Central memory CD8-positive, alpha-beta T cell (primary cell): ENCODE data around the gene PGS1.

ENCODE experiments used
- ATAC-seq: fragments of 150-1000 bp; cut with Tn5 transposase; replicated peaks from 2 replicates; pipeline ENCODE4 v1.10.0; 2022; ENCODE audit warnings: mild to moderate bottlenecking, moderate FRiP score, moderate number of reproducible peaks; ENCODE audit not compliant: poor library complexity, severe bottlenecking; ENCODE audit errors: extremely low read depth
- DNase-seq, 2 donors: peaks; one replicate each; pipeline ENCODE4 v3.0.0; 2021; ENCODE audit warnings: low spot score in 2 of 2
- H3K27ac Mint-ChIP-seq: one replicate; pipeline ENCODE4 v1.8.0; 2022; ENCODE audit warnings: low read depth, mild to moderate bottlenecking, moderate library complexity, mixed read lengths
- H3K27me3 Mint-ChIP-seq: one replicate; pipeline ENCODE4 v1.8.0; 2022; ENCODE audit warnings: mixed read lengths
- H3K36me3 Mint-ChIP-seq: one replicate; pipeline ENCODE4 v1.8.0; 2022; ENCODE audit warnings: mild to moderate bottlenecking, moderate library complexity, mixed read lengths; ENCODE audit not compliant: insufficient read depth
- H3K4me1 Mint-ChIP-seq: one replicate; pipeline ENCODE4 v1.8.0; 2022; ENCODE audit warnings: mixed read lengths
- H3K4me3 Mint-ChIP-seq: one replicate; pipeline ENCODE4 v1.8.0; 2022; ENCODE audit warnings: mild to moderate bottlenecking, moderate library complexity, mixed read lengths
- H3K9me3 Mint-ChIP-seq: one replicate; pipeline ENCODE4 v1.8.0; 2022; ENCODE audit warnings: mixed read lengths

The PGS1 gene

DNA sequence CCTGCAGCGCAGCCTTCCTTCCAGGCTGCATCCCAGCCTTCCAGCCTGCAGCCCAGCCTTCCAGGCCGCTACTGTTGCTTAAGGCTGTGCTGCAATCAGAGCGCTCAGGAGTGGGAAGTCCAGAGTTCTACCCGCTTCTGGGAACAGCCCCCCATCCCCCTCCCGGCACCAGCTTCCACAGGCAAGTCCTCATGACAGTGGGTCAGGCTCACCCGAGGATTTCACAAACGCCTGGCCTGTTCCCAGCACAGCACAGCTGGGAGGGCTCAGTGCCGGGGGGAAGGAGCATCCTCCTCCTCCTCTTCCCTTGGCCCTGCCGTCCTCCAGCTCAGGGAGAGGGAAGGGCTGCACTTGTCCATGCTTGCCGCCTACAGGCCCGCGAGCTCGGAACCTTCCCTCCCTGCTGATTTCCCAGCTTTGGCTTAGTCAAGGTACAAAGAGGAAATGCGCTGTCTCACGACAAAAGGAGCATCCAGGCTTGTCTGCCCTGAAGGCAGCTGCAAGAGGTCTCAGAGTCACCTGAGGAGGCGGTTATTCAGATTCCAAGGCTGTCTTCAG is 26.9 kb upstream of the PGS1 start:
- Mint-ChIP-seq H3K27ac (no peak overlapping the region), H3K9me3 (no peaks in the 10 kb centered on the region), H3K4me1 (peaks cover 76% of the 10 kb centered on the region), H3K27me3 (no peaks in the 10 kb centered on the region), H3K36me3 (peaks cover 10% of the 10 kb centered on the region), H3K4me3 (peak overlapping the region; percentile 54)
- ATAC-seq (no peak), DNase-seq (no peak)

DNA sequence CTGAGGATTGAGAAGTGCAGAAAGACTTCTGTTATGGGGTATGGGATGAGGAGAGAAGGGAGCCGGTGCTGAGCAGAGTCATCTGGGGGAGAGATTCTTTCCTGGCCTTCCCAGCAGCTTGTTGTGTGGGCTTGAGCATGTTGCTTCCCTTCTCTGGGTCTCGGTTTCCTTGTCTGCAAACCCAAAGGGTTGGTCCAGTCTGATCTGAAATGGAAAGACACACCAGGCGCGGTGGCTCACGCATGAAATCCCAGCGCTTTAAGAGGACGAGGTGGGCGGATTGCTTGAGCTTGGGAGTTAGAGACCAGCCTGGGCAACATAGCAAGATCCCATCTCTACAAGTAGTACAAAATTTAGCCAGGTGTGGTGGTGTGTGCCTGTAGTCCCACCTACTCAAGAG is 24.6 kb upstream of the PGS1 start:
- H3K4me3 Mint-ChIP-seq: peak overlapping the region; percentile 72
- peak overlapping the region; percentile 91 for H3K27ac Mint-ChIP-seq
- H3K9me3 Mint-ChIP-seq: no peaks in the 10 kb centered on the region
- no peaks in the 10 kb centered on the region for H3K27me3 Mint-ChIP-seq
- peaks cover 25% of the 10 kb centered on the region for H3K36me3 Mint-ChIP-seq
- DNase-seq (no peak), ATAC-seq (no peak)
- peaks cover 66% of the 10 kb centered on the region for H3K4me1 Mint-ChIP-seq

DNA sequence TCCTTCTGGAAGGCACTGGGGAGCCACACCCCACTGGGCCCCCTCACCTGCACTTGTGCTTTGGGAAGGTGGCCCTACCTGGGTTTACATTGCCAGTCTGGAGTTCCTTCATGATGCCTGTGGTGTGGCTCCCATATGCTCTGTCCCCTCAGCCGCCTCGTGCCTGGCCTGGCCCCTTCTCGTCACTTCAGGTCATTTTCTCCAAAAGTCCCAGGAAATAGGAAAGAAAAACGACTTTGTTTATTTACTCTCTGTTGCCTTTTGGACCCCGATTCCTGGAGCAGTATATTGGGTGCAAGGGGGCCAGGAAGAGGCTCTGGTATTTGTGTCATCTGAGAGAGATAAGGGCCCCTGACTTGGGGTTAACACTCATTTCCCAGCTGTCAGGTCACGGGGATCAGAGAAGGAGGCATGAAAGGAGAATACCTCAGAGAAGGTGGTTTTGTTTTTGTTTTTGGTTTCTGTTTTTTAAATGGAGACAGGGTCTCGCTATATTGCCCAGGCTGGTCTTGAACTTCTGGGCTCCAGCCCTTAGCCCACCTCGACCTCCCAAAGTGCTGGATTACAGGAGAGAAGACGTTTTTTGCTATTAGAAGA is 23.3 kb upstream of the PGS1 start:
- Mint-ChIP-seq H3K27me3 (no peaks in the 10 kb centered on the region), H3K27ac (peak overlapping the region; percentile 97), H3K9me3 (no peaks in the 10 kb centered on the region), H3K4me1 (peaks cover 57% of the 10 kb centered on the region), H3K36me3 (peaks cover 31% of the 10 kb centered on the region), H3K4me3 (peak overlapping the region; percentile 80)
- peak; percentile 16 for ATAC-seq
- DNase-seq: peak in 1 of 2 donors; percentile 40

DNA sequence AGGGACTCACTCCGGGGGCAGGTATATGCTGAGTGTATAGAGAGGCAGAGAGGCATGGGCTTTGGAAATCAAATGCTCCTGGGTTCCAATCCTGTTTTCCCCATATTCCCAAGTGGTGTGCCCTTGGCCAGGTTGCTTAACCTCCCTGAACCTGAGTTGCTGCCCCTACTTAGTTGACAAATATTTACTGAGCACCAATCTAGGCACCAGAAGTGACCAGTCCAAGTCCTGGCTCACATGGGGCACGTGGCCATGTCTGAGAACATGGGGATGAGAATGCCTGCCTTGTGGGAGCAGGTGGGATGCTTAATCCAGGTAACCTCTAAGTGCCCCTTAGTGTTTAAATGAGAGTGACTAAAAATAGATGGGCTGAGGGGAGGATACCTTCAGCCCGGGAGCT is 22.7 kb upstream of the PGS1 start:
- Mint-ChIP-seq H3K27me3 (no peaks in the 10 kb centered on the region), H3K4me1 (peaks cover 53% of the 10 kb centered on the region), H3K36me3 (peaks cover 31% of the 10 kb centered on the region)

DNA sequence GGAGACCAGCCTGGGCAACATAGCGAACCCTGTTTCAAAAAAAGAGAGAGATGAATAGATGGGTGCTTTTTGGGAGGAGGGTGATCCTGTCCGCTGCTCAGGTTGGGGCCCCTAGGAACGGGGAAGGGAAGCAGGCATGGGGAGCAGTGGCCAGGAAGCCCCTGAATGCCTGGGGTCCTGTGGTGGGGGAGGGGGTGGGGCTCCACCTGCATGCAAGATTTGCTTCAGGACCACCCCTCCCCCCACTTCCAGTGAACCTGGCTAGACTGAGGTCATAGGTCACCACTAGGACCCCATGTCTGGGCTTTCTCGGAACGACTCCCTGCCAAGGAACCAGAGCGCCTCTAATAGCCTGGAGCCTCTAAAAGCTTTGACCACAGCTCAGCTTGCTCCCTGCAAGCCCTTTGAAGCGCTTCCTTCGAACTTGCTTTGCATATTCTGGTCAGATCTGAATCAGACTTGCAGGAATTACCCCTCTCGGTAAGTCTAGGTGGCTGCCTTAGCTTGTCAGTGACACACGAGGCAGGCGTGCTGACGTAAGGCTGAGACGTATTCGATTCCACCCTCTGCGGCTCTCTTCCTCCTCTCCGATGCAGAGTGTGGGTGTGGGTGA is 22.2 kb upstream of the PGS1 start:
- Mint-ChIP-seq H3K27ac (peak overlapping the region; percentile 97), H3K4me1 (peaks cover 57% of the 10 kb centered on the region), H3K9me3 (no peaks in the 10 kb centered on the region), H3K36me3 (peaks cover 31% of the 10 kb centered on the region), H3K27me3 (no peaks in the 10 kb centered on the region), H3K4me3 (peak overlapping the region; percentile 80)
- ATAC-seq (peak; percentile 81), DNase-seq (peak; percentile 63 to 88)

More for the DNA sequence above, 22.7 kb upstream of the PGS1 start:
- H3K4me3 Mint-ChIP-seq: peak overlapping the region; percentile 80
- no peaks in the 10 kb centered on the region for H3K9me3 Mint-ChIP-seq
- peak overlapping the region; percentile 97 for H3K27ac Mint-ChIP-seq
- DNase-seq (no peak), ATAC-seq (no peak)

DNA sequence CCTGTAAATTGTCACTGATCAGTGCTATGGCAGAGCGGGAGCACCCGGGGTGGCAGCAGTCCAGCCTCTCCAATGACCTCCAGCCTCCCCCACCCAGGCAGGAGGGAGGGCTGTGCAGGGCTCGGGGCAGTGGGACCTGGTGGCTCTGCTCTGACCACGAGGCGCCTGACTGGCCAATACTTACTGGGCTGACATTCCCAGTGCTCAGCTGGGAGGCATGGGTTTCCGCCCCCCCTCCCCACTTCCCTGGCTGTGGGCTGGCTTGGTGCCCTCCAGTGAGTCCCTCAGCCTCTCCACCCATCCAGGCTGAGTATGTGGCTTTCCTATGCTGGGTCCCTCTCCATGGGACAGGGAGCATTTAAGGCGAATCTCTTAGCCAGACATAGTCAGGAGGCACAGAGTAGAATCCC is 21.3 kb upstream of the PGS1 start:
- H3K4me1 Mint-ChIP-seq: peaks cover 56% of the 10 kb centered on the region
- no peaks in the 10 kb centered on the region for H3K9me3 Mint-ChIP-seq
- peak overlapping the region; percentile 97 for H3K27ac Mint-ChIP-seq
- no peaks in the 10 kb centered on the region for H3K27me3 Mint-ChIP-seq
- peak overlapping the region; percentile 80 for H3K4me3 Mint-ChIP-seq
- ATAC-seq: no peak
- H3K36me3 Mint-ChIP-seq: peaks cover 31% of the 10 kb centered on the region
- no peak for DNase-seq

DNA sequence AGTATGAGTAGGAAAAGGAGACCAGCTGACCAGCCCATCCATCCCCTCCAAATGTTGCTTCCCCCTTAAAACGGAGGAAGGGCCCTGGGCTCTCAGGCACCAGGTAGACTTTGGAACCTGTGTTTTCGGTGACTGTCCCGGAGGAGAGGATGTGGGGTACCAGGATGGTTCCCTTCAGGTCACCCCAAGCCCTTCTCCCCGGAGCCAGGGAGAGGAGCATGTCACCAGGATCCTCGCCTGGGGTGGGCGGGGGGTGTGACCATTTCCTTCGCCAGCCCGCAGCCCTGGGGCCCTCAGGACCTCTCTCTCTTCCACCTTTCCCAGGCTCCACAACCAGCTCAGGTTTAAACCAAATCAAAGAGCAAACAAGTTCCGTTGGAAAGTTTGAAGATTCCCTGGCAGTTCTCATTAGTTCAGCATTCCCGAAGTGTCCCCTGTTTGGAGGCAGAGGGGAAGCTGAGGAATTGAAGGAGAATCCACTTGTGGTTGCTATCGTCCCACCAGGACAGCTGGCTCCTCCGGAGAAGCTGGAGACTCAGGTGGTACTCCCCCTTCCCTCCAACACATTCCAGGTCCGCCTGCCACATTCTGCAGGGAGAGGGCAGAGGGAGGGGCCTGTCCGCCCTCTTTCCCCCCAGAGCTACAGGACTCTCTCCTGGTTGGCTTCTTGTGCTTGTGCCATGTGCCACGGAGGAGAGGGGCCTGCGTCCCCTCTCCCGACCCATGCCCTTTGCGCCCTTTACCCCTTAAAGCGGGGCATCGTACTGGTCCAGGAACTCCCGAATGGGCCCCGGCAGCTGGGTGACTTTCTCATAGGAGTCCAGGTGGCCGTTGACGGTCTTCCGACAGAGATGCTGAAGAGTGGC is 20.5 kb upstream of the PGS1 start:
- peaks cover 52% of the 10 kb centered on the region for H3K4me1 Mint-ChIP-seq
- no peaks in the 10 kb centered on the region for H3K9me3 Mint-ChIP-seq
- H3K27me3 Mint-ChIP-seq: no peaks in the 10 kb centered on the region
- DNase-seq (no peak), ATAC-seq (no peak)
- peaks cover 31% of the 10 kb centered on the region for H3K36me3 Mint-ChIP-seq
- peak overlapping the region; percentile 97 for H3K27ac Mint-ChIP-seq
- peak overlapping the region; percentile 80 for H3K4me3 Mint-ChIP-seq

DNA sequence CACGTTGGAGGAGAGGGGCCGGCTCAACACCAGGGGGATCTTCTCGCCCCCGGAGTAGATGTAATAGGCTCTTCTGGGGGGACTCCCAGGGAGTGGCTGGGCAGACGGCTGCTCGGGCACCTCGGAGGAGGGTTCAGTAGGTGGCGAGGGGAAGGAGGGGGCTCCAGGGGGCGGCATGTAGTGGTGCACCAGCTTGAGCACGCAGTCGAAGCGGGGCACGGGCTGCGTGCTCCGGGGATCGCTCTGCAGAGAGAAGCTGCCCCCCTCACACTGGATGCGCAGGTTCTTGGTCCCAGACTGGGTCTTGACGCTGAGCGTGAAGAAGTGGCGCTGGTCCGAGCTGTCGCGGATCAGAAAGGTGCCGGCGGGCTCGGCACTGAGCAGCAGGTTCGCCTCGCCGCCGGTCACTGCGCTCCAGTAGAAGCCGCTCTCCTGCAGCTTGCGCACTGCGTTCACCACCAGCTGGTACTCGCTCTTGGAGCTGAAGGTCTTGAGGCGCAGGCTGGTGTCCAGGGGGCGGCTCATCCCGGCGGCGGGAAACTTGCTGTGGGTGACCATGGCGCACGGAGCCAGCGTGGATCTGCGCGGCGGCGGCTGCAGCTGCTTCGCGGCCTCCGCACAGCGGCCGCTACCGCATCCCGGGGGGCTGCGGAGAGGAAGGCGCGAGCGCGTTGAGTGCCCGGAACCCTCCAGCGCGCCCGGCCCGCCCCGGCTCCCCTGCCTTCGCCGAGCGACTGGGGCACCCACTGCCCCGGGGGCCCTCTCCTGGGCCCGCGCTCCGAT is 19.7 kb upstream of the PGS1 start:
- peaks cover 46% of the 10 kb centered on the region for H3K4me1 Mint-ChIP-seq
- ATAC-seq (no peak), DNase-seq (no peak)

DNA sequence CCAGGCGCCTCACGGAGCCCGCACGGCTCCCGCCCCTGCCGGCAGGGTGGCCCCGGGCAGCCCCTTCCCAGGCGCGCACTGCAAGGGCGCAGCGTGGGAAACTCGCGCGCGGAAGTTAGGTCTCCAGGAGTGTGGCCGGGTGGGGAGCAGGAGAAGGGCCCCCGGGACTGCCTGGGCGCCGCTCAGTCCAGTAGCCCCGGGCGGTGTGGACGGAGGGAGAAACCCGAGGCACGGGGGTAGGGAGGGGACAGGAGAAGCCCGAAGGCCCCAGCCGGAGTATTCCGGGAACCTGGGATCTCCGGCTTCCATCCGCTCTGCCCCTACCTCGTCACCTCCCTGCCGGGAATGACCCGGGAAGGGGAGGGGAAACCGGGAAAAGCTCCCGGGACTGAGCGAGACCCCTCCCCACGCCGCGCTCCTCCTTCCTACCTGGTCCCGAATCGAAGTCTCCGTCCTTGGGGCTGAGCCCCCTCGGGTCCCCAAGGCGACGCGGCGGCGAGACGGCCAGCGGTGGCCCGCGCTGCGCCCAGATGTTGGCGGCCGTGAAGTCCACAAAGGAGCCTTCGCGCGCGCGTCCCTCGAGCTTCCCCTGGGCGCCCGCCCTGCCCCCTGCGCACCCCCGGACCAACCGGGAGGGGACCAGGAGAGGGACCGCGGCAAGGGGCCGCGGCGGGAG is 19.0 kb upstream of the PGS1 start:
- DNase-seq (no peak), ATAC-seq (no peak)
- Mint-ChIP-seq H3K4me3 (peak overlapping the region; percentile 80), H3K27ac (peak overlapping the region; percentile 77), H3K4me1 (peaks cover 42% of the 10 kb centered on the region), H3K27me3 (no peaks in the 10 kb centered on the region), H3K36me3 (peaks cover 31% of the 10 kb centered on the region), H3K9me3 (no peaks in the 10 kb centered on the region)

More for the DNA sequence above, 19.7 kb upstream of the PGS1 start:
- Mint-ChIP-seq H3K4me3 (peak overlapping the region; percentile 80), H3K27me3 (no peaks in the 10 kb centered on the region), H3K27ac (peak overlapping the region; percentile 97), H3K9me3 (no peaks in the 10 kb centered on the region), H3K36me3 (peaks cover 31% of the 10 kb centered on the region)

DNA sequence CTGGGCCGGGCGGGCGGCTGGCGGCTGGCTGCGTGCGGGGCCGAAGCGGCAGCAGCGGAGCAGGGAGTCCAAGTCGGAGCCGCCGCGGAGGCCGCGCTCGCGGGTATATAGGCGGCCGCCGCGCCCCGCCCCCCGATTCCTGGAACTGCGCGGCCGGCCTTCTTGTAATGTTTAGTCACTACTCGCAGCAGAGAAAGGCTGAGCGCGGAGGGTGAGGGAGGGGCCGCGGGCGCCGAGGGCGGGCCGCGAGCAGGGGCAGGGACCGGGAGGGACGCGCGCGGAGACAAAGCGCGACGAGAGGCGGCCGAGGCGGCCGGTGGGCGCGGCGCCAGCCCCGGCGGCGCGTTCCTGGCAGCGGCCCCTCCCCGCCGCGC is 18.5 kb upstream of the PGS1 start, which contains the start of gene SOCS3:
Gene SOCS3, minus strand, starts transcription at position 81 of the 374 bp plus-strand sequence. CDS start 982 bp downstream, outside the sequence.
- peak within 1 kb of the TSS; percentile 77 for H3K27ac Mint-ChIP-seq

DNA sequence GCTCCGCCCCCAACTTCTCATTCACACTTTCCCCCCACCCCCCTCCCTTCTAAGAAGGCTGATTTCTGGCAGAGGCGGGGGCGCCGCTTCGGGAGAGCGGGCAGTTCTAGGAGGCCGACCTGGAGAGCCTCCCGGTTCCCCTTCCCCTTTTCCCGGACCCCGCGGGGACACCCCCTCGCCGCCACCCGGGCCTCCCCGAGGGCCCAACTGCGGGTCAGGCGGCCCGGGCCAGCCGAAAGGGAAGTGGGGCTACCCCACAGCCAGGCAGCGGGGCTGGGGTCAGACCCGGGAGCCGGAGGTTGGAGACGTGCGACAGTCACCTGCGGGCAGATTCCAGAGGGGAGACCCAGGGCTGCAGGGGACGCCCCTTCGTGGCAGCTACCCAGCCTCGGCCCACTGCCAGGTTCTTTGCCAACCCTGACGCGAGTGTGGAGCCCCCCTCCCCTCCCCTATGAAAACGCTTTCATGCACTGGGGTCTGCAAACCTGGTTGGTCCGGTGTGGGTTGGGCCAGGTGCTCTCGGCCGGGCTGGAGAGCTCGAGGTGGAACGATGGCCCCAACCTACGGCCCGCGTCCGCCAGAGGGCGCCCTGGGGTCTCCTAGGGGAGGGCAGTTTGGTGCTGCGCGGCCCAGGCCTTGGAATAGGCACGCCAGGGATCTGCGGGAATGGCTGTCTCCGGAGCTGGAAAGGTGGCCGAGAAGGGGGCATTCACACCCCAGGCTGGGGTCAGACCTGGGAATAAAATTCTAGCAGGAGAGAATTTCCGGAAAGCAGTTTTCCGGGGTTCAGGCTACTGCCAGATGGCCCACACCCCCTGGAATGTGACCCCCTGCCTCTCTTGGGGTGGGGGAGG is 17.9 kb upstream of the PGS1 start:
- Mint-ChIP-seq H3K4me3 (peak overlapping the region; percentile 80), H3K27ac (peak overlapping the region; percentile 51), H3K4me1 (peaks cover 40% of the 10 kb centered on the region), H3K36me3 (peaks cover 27% of the 10 kb centered on the region), H3K27me3 (no peaks in the 10 kb centered on the region), H3K9me3 (no peaks in the 10 kb centered on the region)
- peak; percentile 26 for ATAC-seq
- DNase-seq: peak; percentile 78 to 92

More for the DNA sequence above, 18.5 kb upstream of the PGS1 start, which contains the start of gene SOCS3:
- peaks cover 31% of the 10 kb centered on the region for H3K36me3 Mint-ChIP-seq
- H3K9me3 Mint-ChIP-seq: no peaks in the 10 kb centered on the region
- H3K4me1 Mint-ChIP-seq: peaks cover 44% of the 10 kb centered on the region
- ATAC-seq (peak; percentile 67), DNase-seq (peak; percentile 85 to 94)
- H3K27me3 Mint-ChIP-seq: no peaks in the 10 kb centered on the region
- peak within 1 kb of the TSS; percentile 80 for H3K4me3 Mint-ChIP-seq
